KOPT-K1 (cell line): Measurements from ENCODE around the gene OPN4.
"Not testable (repeated sequence)": the region's sequence is repeated elsewhere in the genome, so short reads cannot be mapped to it uniquely, and the experiment has no call there.

Experiments
- H3K27ac ChIP-seq: fragments of 200-600 bp; sonication (generic); 2 replicates; pipeline ENCODE4 v1.5.1; 2016; ENCODE audit warnings: antibody characterized with exemption, mild to moderate bottlenecking, low read depth, low read length; ENCODE audit not compliant: poor library complexity, severe bottlenecking
- H3K36me3 ChIP-seq: fragments of 200-600 bp; sonication (generic); 2 replicates; pipeline ENCODE4 v1.5.1; 2017; ENCODE audit warnings: antibody characterized with exemption, mild to moderate bottlenecking, low read length, moderate library complexity; ENCODE audit not compliant: insufficient read depth
- H3K9me3 ChIP-seq: fragments of 200-600 bp; sonication (generic); 2 replicates; pipeline ENCODE4 v1.5.1; 2017; ENCODE audit warnings: antibody characterized with exemption, low read length, mild to moderate bottlenecking; ENCODE audit not compliant: insufficient read depth, poor library complexity, severe bottlenecking

Gene OPN4

GRCh38 chr10:86654411-86655172, at the start of gene OPN4:
TSS of gene OPN4 (plus strand) at chr10:86654547. CDS start at chr10:86654784, 237 bp downstream.
- Histone ChIP-seq H3K36me3 (no peaks in the 10 kb centered on the region), H3K27ac (no peak within 1 kb of the TSS), H3K9me3 (no peaks in the 10 kb centered on the region)

GRCh38 chr10:86607674-86608073, 46.7 kb upstream of the OPN4 start:
- Histone ChIP-seq H3K36me3 (no peaks in the 10 kb centered on the region), H3K9me3 (peaks cover 23% of the 10 kb centered on the region), H3K27ac (no peak overlapping the region)

GRCh38 chr10:86609920-86610319, 44.4 kb upstream of the OPN4 start:
- Histone ChIP-seq H3K9me3 (peaks cover 23% of the 10 kb centered on the region), H3K36me3 (no peaks in the 10 kb centered on the region), H3K27ac (no peak overlapping the region)

- Histone ChIP-seq H3K9me3 (peaks cover 20% of the 10 kb centered on the region), H3K36me3 (no peaks in the 10 kb centered on the region), H3K27ac (no peak overlapping the region)
Measured at GRCh38 chr10:86611386-86611785, 43.0 kb upstream of the OPN4 start.

GRCh38 chr10:86613096-86613495, 41.3 kb upstream of the OPN4 start:
- peaks cover 8% of the 10 kb centered on the region for H3K9me3 ChIP-seq
- H3K36me3 ChIP-seq, result no peaks in the 10 kb centered on the region
- no peak overlapping the region for H3K27ac ChIP-seq

GRCh38 chr10:86613905-86614304, 40.4 kb upstream of the OPN4 start:
- no peak overlapping the region for H3K27ac ChIP-seq
- H3K36me3 ChIP-seq, result no peaks in the 10 kb centered on the region
- H3K9me3 ChIP-seq, result no peaks in the 10 kb centered on the region

GRCh38 chr10:86614853-86615252, 39.5 kb upstream of the OPN4 start:
- H3K9me3 ChIP-seq, result no peaks in the 10 kb centered on the region
- no peak overlapping the region for H3K27ac ChIP-seq
- no peaks in the 10 kb centered on the region for H3K36me3 ChIP-seq

GRCh38 chr10:86617278-86617677, 37.1 kb upstream of the OPN4 start:
- not testable (repeated sequence) for H3K27ac ChIP-seq, H3K36me3 ChIP-seq, H3K9me3 ChIP-seq

- Histone ChIP-seq H3K9me3 (no peaks in the 10 kb centered on the region), H3K36me3 (no peaks in the 10 kb centered on the region)
Measured at GRCh38 chr10:86628311-86628710, 26.0 kb upstream of the OPN4 start.

GRCh38 chr10:86630079-86630478, 24.3 kb upstream of the OPN4 start:
- Histone ChIP-seq H3K9me3 (no peaks in the 10 kb centered on the region), H3K36me3 (no peaks in the 10 kb centered on the region), H3K27ac (no peak overlapping the region)

More at GRCh38 chr10:86628311-86628710, 26.0 kb upstream of the OPN4 start:
- no peak overlapping the region for H3K27ac ChIP-seq

- no peaks in the 10 kb centered on the region for H3K9me3 ChIP-seq
- no peak overlapping the region for H3K27ac ChIP-seq
- no peaks in the 10 kb centered on the region for H3K36me3 ChIP-seq
Measured at GRCh38 chr10:86632009-86632800, 22.1 kb upstream of the OPN4 start.

- Histone ChIP-seq H3K36me3 (no peaks in the 10 kb centered on the region), H3K27ac (no peak overlapping the region)
Measured at GRCh38 chr10:86632951-86633350, 21.4 kb upstream of the OPN4 start.

GRCh38 chr10:86635402-86635801, 18.9 kb upstream of the OPN4 start:
- no peaks in the 10 kb centered on the region for H3K9me3 ChIP-seq
- H3K36me3 ChIP-seq, result no peaks in the 10 kb centered on the region
- H3K27ac ChIP-seq, result no peak overlapping the region

More at GRCh38 chr10:86632951-86633350, 21.4 kb upstream of the OPN4 start:
- H3K9me3 ChIP-seq, result no peaks in the 10 kb centered on the region

GRCh38 chr10:86636311-86636710, 18.0 kb upstream of the OPN4 start:
- H3K36me3 ChIP-seq, result no peaks in the 10 kb centered on the region
- H3K27ac ChIP-seq, result no peak overlapping the region
- no peaks in the 10 kb centered on the region for H3K9me3 ChIP-seq

- Histone ChIP-seq H3K27ac (no peak overlapping the region), H3K36me3 (no peaks in the 10 kb centered on the region), H3K9me3 (no peaks in the 10 kb centered on the region)
Measured at GRCh38 chr10:86642021-86642420, 12.3 kb upstream of the OPN4 start.
